ENCODE measurements around the gene RCAN3.

RCAN3 gene

DNA sequence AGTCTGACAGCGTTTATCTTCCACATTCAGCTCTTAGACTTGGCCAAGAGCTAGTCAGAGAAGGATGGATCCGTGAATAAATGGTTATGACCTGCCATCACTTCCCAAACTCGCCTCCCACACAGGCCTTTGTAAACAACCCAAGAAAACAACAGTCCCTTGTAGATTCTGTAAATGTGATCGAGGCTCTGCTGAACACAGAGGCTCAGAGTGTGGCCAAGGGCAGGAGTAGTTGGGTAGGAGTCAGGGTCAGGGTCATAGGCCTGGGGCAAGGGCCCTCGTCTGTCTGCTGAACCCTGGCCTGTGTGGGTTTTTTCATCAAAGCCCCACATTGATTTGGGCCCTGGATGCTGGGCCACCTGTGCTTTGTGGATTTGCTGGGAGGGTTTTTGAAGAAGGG is 85.9 kb downstream of the RCAN3 start:
- H3K4me3 ChIP-seq (ENCODE audit: low read length): no peak overlapping the region
- H4K20me1 ChIP-seq (ENCODE audit: insufficient read depth, low read length): no peaks in the 10 kb centered on the region
- no peak overlapping the region for H3K9ac ChIP-seq (ENCODE audit: low read length)
- H3K9me3 ChIP-seq (replicated peaks; ENCODE audit: insufficient read depth, low read length): no peaks in the 10 kb centered on the region
- H2AFZ ChIP-seq (ENCODE audit: low read length): no peak overlapping the region
- H3K27me3 ChIP-seq (replicated peaks; ENCODE audit: insufficient read depth, low read length): no peaks in the 10 kb centered on the region
- TF ChIP-seq, protein P1, sequence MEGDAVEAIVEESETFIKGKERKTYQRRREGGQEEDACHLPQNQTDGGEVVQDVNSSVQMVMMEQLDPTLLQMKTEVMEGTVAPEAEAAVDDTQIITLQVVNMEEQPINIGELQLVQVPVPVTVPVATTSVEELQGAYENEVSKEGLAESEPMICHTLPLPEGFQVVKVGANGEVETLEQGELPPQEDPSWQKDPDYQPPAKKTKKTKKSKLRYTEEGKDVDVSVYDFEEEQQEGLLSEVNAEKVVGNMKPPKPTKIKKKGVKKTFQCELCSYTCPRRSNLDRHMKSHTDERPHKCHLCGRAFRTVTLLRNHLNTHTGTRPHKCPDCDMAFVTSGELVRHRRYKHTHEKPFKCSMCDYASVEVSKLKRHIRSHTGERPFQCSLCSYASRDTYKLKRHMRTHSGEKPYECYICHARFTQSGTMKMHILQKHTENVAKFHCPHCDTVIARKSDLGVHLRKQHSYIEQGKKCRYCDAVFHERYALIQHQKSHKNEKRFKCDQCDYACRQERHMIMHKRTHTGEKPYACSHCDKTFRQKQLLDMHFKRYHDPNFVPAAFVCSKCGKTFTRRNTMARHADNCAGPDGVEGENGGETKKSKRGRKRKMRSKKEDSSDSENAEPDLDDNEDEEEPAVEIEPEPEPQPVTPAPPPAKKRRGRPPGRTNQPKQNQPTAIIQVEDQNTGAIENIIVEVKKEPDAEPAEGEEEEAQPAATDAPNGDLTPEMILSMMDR (IDR thresholded peaks at IDR 0.05; ENCODE audit: low read length): no peak
- no peak for TF ChIP-seq EZH2phosphoT487 (IDR thresholded peaks at IDR 0.05; ENCODE audit: low read length)
- no peak for TF ChIP-seq EZH2 (optimal IDR thresholded peaks at IDR 0.05; ENCODE audit: low read depth, low read length)
- peaks cover 9% of the 10 kb centered on the region for H3K4me1 ChIP-seq (ENCODE audit: low read length)
- DNase-seq: no peak
- no peak overlapping the region for H3K27ac ChIP-seq (ENCODE audit: low read length)
- H3K4me2 ChIP-seq (ENCODE audit: low read depth, low read length): no peak overlapping the region
- no peaks in the 10 kb centered on the region for H3F3A ChIP-seq (ENCODE audit: insufficient read depth, low read length)
- no peaks in the 10 kb centered on the region for H3K36me3 ChIP-seq (replicated peaks; ENCODE audit: insufficient read depth, low read length)
- H3K79me2 ChIP-seq (ENCODE audit: low read length): no peaks in the 10 kb centered on the region
- no peaks in the 10 kb centered on the region for H3K9me2 ChIP-seq (replicated peaks; ENCODE audit: insufficient read depth, low read length)

DNA sequence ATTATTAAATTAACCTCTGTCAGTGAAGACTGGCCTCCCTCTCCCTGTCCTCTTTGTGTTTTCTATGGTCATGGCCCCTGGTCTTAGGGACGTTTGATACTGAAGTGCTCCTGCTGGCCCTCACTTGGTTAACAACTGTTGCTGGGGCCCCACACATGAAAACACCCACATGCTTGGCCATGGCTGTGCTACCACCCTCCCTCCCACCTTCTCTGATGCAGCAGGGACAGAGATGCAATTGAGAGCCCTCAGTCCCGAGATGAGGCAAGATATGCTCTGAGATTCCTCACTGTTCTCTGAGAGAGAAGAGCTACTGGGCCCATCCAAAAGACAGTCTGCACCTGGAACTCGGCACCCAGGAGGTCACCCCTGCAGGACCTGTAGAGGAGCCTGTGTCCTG is 86.6 kb downstream of the RCAN3 start:
- Histone ChIP-seq H3K4me3 (ENCODE audit: low read length) (no peak overlapping the region), H3K36me3 (replicated peaks; ENCODE audit: insufficient read depth, low read length) (no peaks in the 10 kb centered on the region), H3K9me3 (replicated peaks; ENCODE audit: insufficient read depth, low read length) (no peaks in the 10 kb centered on the region), H3K27me3 (replicated peaks; ENCODE audit: insufficient read depth, low read length) (no peaks in the 10 kb centered on the region), H3K27ac (ENCODE audit: low read length) (no peak overlapping the region), H3K4me2 (ENCODE audit: low read depth, low read length) (no peak overlapping the region), H3F3A (ENCODE audit: insufficient read depth, low read length) (no peaks in the 10 kb centered on the region), H2AFZ (ENCODE audit: low read length) (no peak overlapping the region), H3K9ac (ENCODE audit: low read length) (no peak overlapping the region), H3K9me2 (replicated peaks; ENCODE audit: insufficient read depth, low read length) (no peaks in the 10 kb centered on the region), H3K4me1 (ENCODE audit: low read length) (peaks cover 4% of the 10 kb centered on the region), H3K79me2 (ENCODE audit: low read length) (no peaks in the 10 kb centered on the region), H4K20me1 (ENCODE audit: insufficient read depth, low read length) (no peaks in the 10 kb centered on the region)
- no peak for TF ChIP-seq EZH2 (optimal IDR thresholded peaks at IDR 0.05; ENCODE audit: low read depth, low read length)
- TF ChIP-seq EZH2phosphoT487 (IDR thresholded peaks at IDR 0.05; ENCODE audit: low read length): no peak
- TF ChIP-seq, protein P1 (IDR thresholded peaks at IDR 0.05; ENCODE audit: low read length): no peak
- no peak for DNase-seq

Data from MM.1S (cell line).